Naive thymus-derived CD4-positive, alpha-beta T cell (primary cell): ENCODE results near the gene AJAP1. TPM values are rescaled to one million over a fixed set of nuclear protein-coding genes. Genes with fewer than 3 reads are reported as not detected.

ENCODE experiments used
- ATAC-seq: fragments of 150-1000 bp; cut with Tn5 transposase; 2 replicates; pipeline ENCODE4 v1.10.0; 2021; ENCODE audit warnings: mild to moderate bottlenecking, moderate library complexity
- CTCF ChIA-PET: fragments of 350-600 bp; sonication (Branson Sonifier 250); formaldehyde crosslinking; loops from one replicate; lab custom pipeline; 2021; ENCODE audit warnings: antibody characterized with exemption; lab: Charles Lee
- POLR2A ChIA-PET: fragments of 350-600 bp; sonication (Branson Sonifier 250); formaldehyde crosslinking; loops from one replicate; lab custom pipeline; 2021; ENCODE audit warnings: antibody characterized with exemption, inconsistent platforms; lab: Charles Lee
- DNase-seq, 9 donors: peaks; one replicate each; pipeline versions ENCODE4 v3.0.0 to v3.0.0-alpha.2; 2020 to 2022; ENCODE audit warnings: mixed read lengths in 1 of 9
- H3K27ac ChIP-seq: one replicate; pipeline ENCODE4 v1.7.0; 2013; ENCODE audit warnings: mild to moderate bottlenecking, low read depth, low read length, moderate library complexity
- H3K27me3 ChIP-seq, 2 donors: one replicate each; pipeline ENCODE4 v1.7.0; 2013; ENCODE audit warnings: low read length in 2 of 2, mild to moderate bottlenecking in 2 of 2, moderate library complexity in 2 of 2; ENCODE audit not compliant: control insufficient read depth in 2 of 2, insufficient read depth in 2 of 2
- H3K36me3 ChIP-seq, 3 experiments: 1 replicate in 2 of 3; 2 replicates in 1 of 3; pipeline ENCODE4 v1.7.0; 2013; ENCODE audit warnings: low read length in 3 of 3, mild to moderate bottlenecking in 3 of 3, moderate library complexity in 1 of 3; ENCODE audit not compliant: insufficient read depth in 3 of 3, control insufficient read depth in 2 of 3
- H3K4me1 ChIP-seq, 2 donors: one replicate each; pipeline ENCODE4 v1.7.0; 2013; ENCODE audit warnings: low read length in 2 of 2, mild to moderate bottlenecking in 2 of 2, moderate library complexity in 1 of 2; ENCODE audit not compliant: control insufficient read depth in 2 of 2, insufficient read depth in 2 of 2
- H3K4me3 ChIP-seq: 2 replicates; pipeline ENCODE4 v1.7.0; 2013; ENCODE audit warnings: mild to moderate bottlenecking, low read length
- H3K9me3 ChIP-seq, 3 experiments: 1 replicate in 2 of 3; 2 replicates in 1 of 3; pipeline ENCODE4 v1.7.0; 2013; ENCODE audit warnings: low read length in 3 of 3; ENCODE audit not compliant: control insufficient read depth in 2 of 3
- H3K27ac Mint-ChIP-seq, 9 donors: one replicate each; pipeline ENCODE4 v1.8.0; 2020 to 2022; ENCODE audit warnings: mixed read lengths in 9 of 9, mild to moderate bottlenecking in 8 of 9, moderate library complexity in 5 of 9, inconsistent platforms in 2 of 9
- H3K27me3 Mint-ChIP-seq, 5 donors: one replicate each; pipeline ENCODE4 v1.8.0; 2021 to 2022; ENCODE audit warnings: mixed read lengths in 5 of 5, mild to moderate bottlenecking in 1 of 5
- H3K36me3 Mint-ChIP-seq, 5 donors: one replicate each; pipeline ENCODE4 v1.8.0; 2020 to 2022; ENCODE audit warnings: mixed read lengths in 5 of 5, mild to moderate bottlenecking in 3 of 5, inconsistent platforms in 1 of 5
- H3K4me1 Mint-ChIP-seq, 7 donors: one replicate each; pipeline ENCODE4 v1.8.0; 2020 to 2022; ENCODE audit warnings: mixed read lengths in 7 of 7, mild to moderate bottlenecking in 3 of 7, inconsistent platforms in 1 of 7
- H3K4me3 Mint-ChIP-seq, 10 donors: one replicate each; pipeline ENCODE4 v1.8.0; 2020 to 2022; ENCODE audit warnings: mild to moderate bottlenecking in 10 of 10, mixed read lengths in 10 of 10, moderate library complexity in 6 of 10, inconsistent platforms in 2 of 10
- H3K9me3 Mint-ChIP-seq, 11 donors: one replicate each; pipeline ENCODE4 v1.8.0; 2020 to 2022; ENCODE audit warnings: mixed read lengths in 11 of 11, mild to moderate bottlenecking in 4 of 11, inconsistent platforms in 1 of 11, moderate library complexity in 1 of 11
- intact Hi-C, 2 donors: fragments of 100-400 bp; cut with micrococcal nuclease; formaldehyde crosslinking; loops; one replicate each; pipeline ENCODE4 v1.15.1; 2023
- polyA plus RNA-seq, 2 donors: library from polyadenylated mRNA; unstranded; fragments of 300-500 nt; fragmentation: Illumina TruSeq; gene quantifications; one replicate each; pipeline ENCODE4 v1.2.3, GENCODE V29; 2021
- total RNA-seq, 6 experiments: library from RNA in 5 of 6; stranded (reverse) in 5 of 6; gene quantifications; 1 replicate in 5 of 6; 2 replicates in 1 of 6; pipeline ENCODE4 v1.2.3 and lab custom pipeline; 2021 to 2026

The AJAP1 gene
- total and polyA plus RNA-seq, 7 experiments from 2014 or later: 0.09 to 2.4 (median 0.82) TPM; not detected in 1

GRCh38 chr1:4621646-4622045 is 32.8 kb upstream of the AJAP1 start:
- H3K27ac ChIP-seq: no peak overlapping the region
- no peaks in the 10 kb centered on the region for H3K9me3 ChIP-seq
- ATAC-seq (no peak), DNase-seq (no peak)
- no peak overlapping the region for H3K27ac Mint-ChIP-seq
- peaks cover 0 to 10% (median 0%) of the 10 kb centered on the region in 7 donors for H3K4me1 Mint-ChIP-seq
- no peaks in the 10 kb centered on the region for H3K9me3 Mint-ChIP-seq
- no peak overlapping the region for H3K4me3 Mint-ChIP-seq
- CTCF ChIA-PET: no interaction called here
- H3K27me3 Mint-ChIP-seq: no peaks in the 10 kb centered on the region
- H3K36me3 Mint-ChIP-seq: no peaks in the 10 kb centered on the region
- H3K36me3 ChIP-seq: no peaks in the 10 kb centered on the region
- no peaks in the 10 kb centered on the region for H3K4me1 ChIP-seq
- no peaks in the 10 kb centered on the region for H3K27me3 ChIP-seq
- no peak overlapping the region for H3K4me3 ChIP-seq
- POLR2A ChIA-PET: interaction anchor here (0.7 kb wide), 1 partner anchor 42 kb away, joined by 5 read pairs; no protein-coding TSS in a partner anchor
- intact Hi-C loops: no loop called here

DNA sequence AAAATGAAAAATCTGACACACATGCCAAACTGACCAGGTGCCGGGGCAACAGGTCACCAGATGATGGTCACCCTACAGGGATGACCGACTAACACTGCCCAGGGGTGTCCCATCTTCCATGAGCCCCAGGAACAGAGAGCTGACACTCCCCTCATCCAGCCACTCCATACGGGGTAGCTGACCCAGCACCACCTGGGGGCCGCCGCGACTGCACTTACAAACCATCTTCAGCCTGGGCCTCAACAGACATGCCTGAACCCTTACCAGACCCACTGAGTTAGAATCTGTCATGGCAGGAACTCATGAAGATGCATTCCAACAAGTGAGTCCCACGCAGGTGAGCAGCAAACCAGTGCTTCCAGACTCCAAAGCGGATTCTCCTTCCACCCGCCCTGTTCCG is 31.6 kb upstream of the AJAP1 start:
- DNase-seq (no peak), ATAC-seq (no peak)
- Mint-ChIP-seq H3K36me3 (no peaks in the 10 kb centered on the region), H3K9me3 (no peaks in the 10 kb centered on the region), H3K27me3 (peaks cover 0 to 1% (median 0%) of the 10 kb centered on the region in 5 donors), H3K4me1 (peaks cover 0 to 10% (median 0%) of the 10 kb centered on the region in 7 donors), H3K4me3 (no peak overlapping the region), H3K27ac (no peak overlapping the region)
- H3K27ac ChIP-seq: no peak overlapping the region
- intact Hi-C loops: no loop called here
- ChIA-PET CTCF (no interaction called here), POLR2A (no interaction called here)
- no peaks in the 10 kb centered on the region for H3K9me3 ChIP-seq
- H3K4me3 ChIP-seq: no peak overlapping the region
- no peaks in the 10 kb centered on the region for H3K27me3 ChIP-seq
- no peaks in the 10 kb centered on the region for H3K36me3 ChIP-seq
- no peaks in the 10 kb centered on the region for H3K4me1 ChIP-seq

DNA sequence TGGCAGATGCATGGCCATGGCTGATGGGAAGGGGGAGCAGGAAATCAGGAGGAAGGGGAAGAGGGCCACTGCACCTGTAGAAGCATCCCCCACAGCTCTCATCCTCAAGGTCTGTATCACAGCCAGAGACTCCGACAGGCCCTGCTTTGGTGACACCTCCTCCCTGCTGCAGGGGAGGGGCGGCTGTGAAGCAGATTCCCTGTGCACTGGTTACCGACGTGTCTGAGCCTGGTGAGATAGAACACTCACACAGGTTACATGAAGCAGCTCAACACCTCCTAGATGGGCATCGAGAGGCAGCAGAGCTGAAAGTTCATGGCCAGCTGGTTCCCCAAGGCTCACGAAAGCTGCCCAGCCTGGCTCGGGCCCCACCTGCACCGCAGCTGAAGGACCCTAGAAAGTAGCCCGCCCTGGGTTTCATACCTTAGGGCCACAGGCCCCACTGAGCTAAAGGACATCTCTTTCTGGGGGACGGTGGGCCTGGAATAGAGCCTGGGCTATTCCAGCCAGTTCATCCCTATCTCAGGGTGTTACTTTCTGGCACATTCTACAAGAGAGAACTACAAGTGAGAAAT is 30.2 kb upstream of the AJAP1 start:
- no peak overlapping the region for H3K4me3 Mint-ChIP-seq
- intact Hi-C loops: no loop called here
- no peaks in the 10 kb centered on the region for H3K27me3 ChIP-seq

GRCh38 chr1:4624801-4625200 is 29.6 kb upstream of the AJAP1 start:
- intact Hi-C loops: no loop called here
- H3K9me3 Mint-ChIP-seq: no peaks in the 10 kb centered on the region
- H3K27me3 ChIP-seq: no peaks in the 10 kb centered on the region
- DNase-seq: no peak
- no peaks in the 10 kb centered on the region for H3K36me3 ChIP-seq
- no peak overlapping the region for H3K4me3 ChIP-seq
- no peak for ATAC-seq
- no peaks in the 10 kb centered on the region for H3K4me1 ChIP-seq
- no peak overlapping the region for H3K27ac Mint-ChIP-seq
- H3K4me1 Mint-ChIP-seq: peaks cover 0 to 9% (median 0%) of the 10 kb centered on the region in 7 donors
- H3K36me3 Mint-ChIP-seq: no peaks in the 10 kb centered on the region
- no peak overlapping the region for H3K4me3 Mint-ChIP-seq
- H3K9me3 ChIP-seq: no peaks in the 10 kb centered on the region
- peaks cover 0 to 7% (median 6%) of the 10 kb centered on the region in 5 donors for H3K27me3 Mint-ChIP-seq
- ChIA-PET POLR2A (interaction anchor here (0.6 kb wide), 1 partner anchor 357 kb away, joined by 3 read pairs; no protein-coding TSS in a partner anchor), CTCF (no interaction called here)
- no peak overlapping the region for H3K27ac ChIP-seq

More for the DNA sequence above, 30.2 kb upstream of the AJAP1 start:
- Mint-ChIP-seq H3K4me1 (peaks cover 0 to 10% (median 0%) of the 10 kb centered on the region in 7 donors), H3K27me3 (peaks cover 0 to 7% (median 4%) of the 10 kb centered on the region in 5 donors), H3K36me3 (no peaks in the 10 kb centered on the region), H3K9me3 (no peaks in the 10 kb centered on the region), H3K27ac (no peak overlapping the region)
- ChIA-PET POLR2A (no interaction called here), CTCF (no interaction called here)
- Histone ChIP-seq H3K4me1 (no peaks in the 10 kb centered on the region), H3K9me3 (no peaks in the 10 kb centered on the region), H3K36me3 (no peaks in the 10 kb centered on the region), H3K4me3 (no peak overlapping the region), H3K27ac (no peak overlapping the region)
- no peak for DNase-seq
- no peak for ATAC-seq

GRCh38 chr1:4626061-4626460 is 28.3 kb upstream of the AJAP1 start:
- H3K4me1 Mint-ChIP-seq: peaks cover 0 to 8% (median 0%) of the 10 kb centered on the region in 7 donors
- ATAC-seq (no peak), DNase-seq (no peak)
- no peaks in the 10 kb centered on the region for H3K9me3 Mint-ChIP-seq
- Histone ChIP-seq H3K9me3 (no peaks in the 10 kb centered on the region), H3K36me3 (no peaks in the 10 kb centered on the region), H3K4me3 (no peak overlapping the region), H3K27me3 (no peaks in the 10 kb centered on the region), H3K27ac (no peak overlapping the region), H3K4me1 (no peaks in the 10 kb centered on the region)
- CTCF ChIA-PET: no interaction called here
- no peak overlapping the region for H3K4me3 Mint-ChIP-seq
- intact Hi-C loops: no loop called here
- POLR2A ChIA-PET: no interaction called here
- H3K36me3 Mint-ChIP-seq: no peaks in the 10 kb centered on the region
- peaks cover 0 to 7% (median 6%) of the 10 kb centered on the region in 5 donors for H3K27me3 Mint-ChIP-seq
- H3K27ac Mint-ChIP-seq: no peak overlapping the region

DNA sequence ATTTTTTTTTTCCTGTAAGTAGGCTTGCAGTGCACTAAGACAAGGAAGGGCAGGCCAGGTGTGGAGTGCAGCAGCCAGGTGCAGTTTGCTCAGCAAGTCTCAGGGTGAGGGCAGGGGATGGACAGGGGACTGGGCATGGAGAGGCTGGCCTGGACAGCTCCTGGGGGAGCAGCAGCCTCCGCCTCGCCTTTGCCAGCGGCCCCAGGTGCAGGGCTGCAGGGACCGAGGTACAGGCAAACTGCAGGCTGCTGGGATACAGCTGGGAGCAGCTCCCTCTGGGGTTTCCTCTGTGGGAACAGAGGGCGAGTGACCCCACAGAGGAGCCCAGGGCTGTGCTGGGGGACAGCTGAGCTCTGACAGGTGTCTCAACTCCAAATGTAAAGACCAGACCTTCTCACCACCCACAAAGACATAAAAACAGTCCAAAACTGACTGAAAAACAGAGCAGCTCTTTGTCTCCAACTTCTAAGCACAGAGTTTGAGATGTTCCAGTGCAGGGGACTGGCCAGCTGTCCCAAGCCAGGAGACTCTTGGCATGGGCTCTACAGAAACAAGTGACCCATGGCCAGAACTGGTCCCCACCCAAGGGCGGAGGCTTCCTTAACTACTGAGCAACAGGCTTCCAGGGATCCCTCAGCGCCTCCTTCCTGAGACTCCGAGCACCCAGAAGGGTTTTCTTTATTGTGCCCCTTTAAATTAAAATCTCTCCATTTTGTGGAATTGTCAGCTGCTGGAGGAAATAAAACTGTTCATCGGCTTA is 27.7 kb upstream of the AJAP1 start:
- H3K9me3 Mint-ChIP-seq: no peaks in the 10 kb centered on the region

More for the DNA sequence above, 27.7 kb upstream of the AJAP1 start:
- H3K27ac Mint-ChIP-seq: no peak overlapping the region
- ChIA-PET CTCF (interaction anchor here (0.6 kb wide), 1 partner anchor 18 kb away, joined by 3 read pairs; no protein-coding TSS in a partner anchor), POLR2A (no interaction called here)
- DNase-seq (no peak), ATAC-seq (no peak)
- Histone ChIP-seq H3K4me1 (no peaks in the 10 kb centered on the region), H3K4me3 (no peak overlapping the region), H3K27me3 (no peaks in the 10 kb centered on the region), H3K36me3 (no peaks in the 10 kb centered on the region), H3K9me3 (no peaks in the 10 kb centered on the region), H3K27ac (no peak overlapping the region)
- H3K27me3 Mint-ChIP-seq: peaks cover 0 to 10% (median 6%) of the 10 kb centered on the region in 5 donors
- H3K4me3 Mint-ChIP-seq: no peak overlapping the region
- H3K4me1 Mint-ChIP-seq: peaks cover 0 to 2% (median 0%) of the 10 kb centered on the region in 7 donors
- intact Hi-C loops: no loop called here
- H3K36me3 Mint-ChIP-seq: no peaks in the 10 kb centered on the region
